HepG2 (cell line): ENCODE data around the gene NUTF2. TPM values are rescaled to one million over a fixed set of nuclear protein-coding genes. Genes with fewer than 3 reads are reported as not detected.

ENCODE experiments used
- AHR ChIP-seq: IDR thresholded peaks from 2 replicates; pipeline ENCODE4 v1.6.1; 2018; ENCODE audit warnings: missing genetic modification reagents, missing compliant biosample characterization
- CTCF ChIP-seq: sonication (generic); formaldehyde crosslinking; IDR thresholded peaks from 2 replicates; pipeline ENCODE4 v1.5.0; 2020; ENCODE audit warnings: mild to moderate bottlenecking, missing genetic modification reagents, moderate library complexity
- FOXP4 ChIP-seq: sonication (generic); formaldehyde crosslinking; IDR thresholded peaks from 2 replicates; pipeline ENCODE4 v1.4.0; 2020; ENCODE audit warnings: missing genetic modification reagents
- GABPB1 ChIP-seq: IDR thresholded peaks from 2 replicates; pipeline ENCODE4 v1.6.1; 2016; ENCODE audit warnings: mild to moderate bottlenecking, missing genetic modification reagents, moderate library complexity, missing compliant biosample characterization
- GMEB1 ChIP-seq: sonication (generic); formaldehyde crosslinking; IDR thresholded peaks from 2 replicates; pipeline ENCODE4 v1.5.1; 2020; ENCODE audit warnings: missing genetic modification reagents, mild to moderate bottlenecking, borderline replicate concordance
- KMT2A ChIP-seq: sonication (generic); formaldehyde crosslinking; IDR thresholded peaks from 2 replicates; pipeline ENCODE4 v1.4.0; 2020; ENCODE audit warnings: missing genetic modification reagents
- MIER3 ChIP-seq: IDR thresholded peaks from 2 replicates; pipeline ENCODE4 v1.6.1; 2016; ENCODE audit warnings: missing compliant biosample characterization, borderline replicate concordance
- NR3C1 ChIP-seq: sonication (generic); formaldehyde crosslinking; IDR thresholded peaks from 2 replicates; pipeline ENCODE4 v1.4.0; 2020; ENCODE audit warnings: missing genetic modification reagents
- POGK ChIP-seq: sonication (generic); formaldehyde crosslinking; conservative IDR thresholded peaks from 2 replicates; pipeline ENCODE4 v1.8.0; 2022; ENCODE audit warnings: mild to moderate bottlenecking, moderate library complexity, missing genetic modification reagents
- THAP11 ChIP-seq: IDR thresholded peaks from 2 replicates; pipeline ENCODE4 v1.6.1; 2016; ENCODE audit warnings: missing biosample characterization, missing genetic modification reagents
- ZBTB20 ChIP-seq: sonication (generic); formaldehyde crosslinking; IDR thresholded peaks from 2 replicates; pipeline ENCODE4 v1.8.1; 2023; ENCODE audit warnings: missing genetic modification reagents, low read depth, mild to moderate bottlenecking, borderline replicate concordance
- ZFP36L1 ChIP-seq: sonication (generic); formaldehyde crosslinking; IDR thresholded peaks from 2 replicates; pipeline ENCODE4 v1.8.0; 2022; ENCODE audit warnings: mild to moderate bottlenecking, missing genetic modification reagents, moderate library complexity
- ZKSCAN5 ChIP-seq: sonication (generic); formaldehyde crosslinking; IDR thresholded peaks from 2 replicates; pipeline ENCODE4 v1.5.1; 2020; ENCODE audit warnings: mild to moderate bottlenecking, missing genetic modification reagents
- ZNF224 ChIP-seq: sonication (generic); formaldehyde crosslinking; IDR thresholded peaks from 2 replicates; pipeline ENCODE4 v1.5.0; 2020; ENCODE audit warnings: mild to moderate bottlenecking, missing genetic modification reagents
- ZNF292 ChIP-seq: sonication (generic); formaldehyde crosslinking; IDR thresholded peaks from 2 replicates; pipeline ENCODE4 v1.8.1; 2022; ENCODE audit warnings: mild to moderate bottlenecking, low read depth, missing genetic modification reagents, borderline replicate concordance
- ZNF564 ChIP-seq: sonication (generic); formaldehyde crosslinking; IDR thresholded peaks from 2 replicates; pipeline ENCODE4 v1.8.1; 2023; ENCODE audit warnings: mild to moderate bottlenecking, missing genetic modification reagents
- ZNF7 ChIP-seq: IDR thresholded peaks from 2 replicates; pipeline ENCODE4 v1.6.1; 2016; ENCODE audit warnings: missing biosample characterization, missing genetic modification reagents
- ZNF773 ChIP-seq: sonication (generic); formaldehyde crosslinking; IDR thresholded peaks from 2 replicates; pipeline ENCODE4 v1.4.0; 2020; ENCODE audit warnings: missing genetic modification reagents, borderline replicate concordance
- polyA plus RNA-seq, 8 experiments: library from polyadenylated mRNA; depleted of rRNA in 3 of 8; stranded (reverse) in 7 of 8; unstranded in 1 of 8; fragments of >200 nt; fragmentation: Illumina TruSeq in 4 of 8; extraction: Trizol in 4 of 8; gene quantifications; 2 replicates each; pipeline versions ENCODE4 v1.2.1 to v1.2.3, GENCODE V29; 2011 to 2016; ENCODE audit warnings: low read depth in 4 of 8, missing spikeins in 1 of 8, mixed read lengths in 1 of 8; ENCODE audit not compliant: insufficient read depth in 1 of 8
- total RNA-seq, 5 experiments: library from RNA; depleted of rRNA; stranded (reverse); fragments of >200 nt; fragmentation: Illumina TruSeq; extraction: Trizol; gene quantifications; 2 replicates each; pipeline ENCODE4 v1.2.3, GENCODE V29; 2016; ENCODE audit warnings: low read depth in 1 of 5

The NUTF2 gene
- total and polyA plus RNA-seq, 2 of the 13 experiments (the other 11 are each of a cell fraction or from before 2014, with no cell fraction given): 168 to 214 TPM

GRCh38 chr16:67842509-67843342 is 4.0 kb upstream of the NUTF2 start (continued):
- TF ChIP-seq ZNF224 (CRISPR knock-in tag) (0 out of 2 replicates have a peak, but pooled peaks have one; percentile 33), NR3C1 (CRISPR knock-in tag) (no peak), POGK (peak; percentile 86), ZNF7 (CRISPR knock-in tag) (0 out of 2 replicates have a peak, but pooled peaks have one; percentile 11), AHR (no peak), ZNF564 (CRISPR knock-in tag) (peak; percentile 68; the same call in 1 of the 2 replicates), THAP11 (peak; percentile 61; the same call in 1 of the 2 replicates), ZKSCAN5 (no peak), ZFP36L1 (CRISPR knock-in tag) (no peak), GABPB1 (CRISPR knock-in tag) (peak; percentile 61), MIER3 (0 out of 2 replicates have a peak, but pooled peaks have one; percentile 17), KMT2A (CRISPR knock-in tag) (peak; percentile 65), ZNF292 (CRISPR knock-in tag) (peak; percentile 96), GMEB1 (CRISPR knock-in tag) (peak; percentile 7; the same call in 1 of the 2 replicates), ZNF773 (CRISPR knock-in tag) (peak; percentile 77; the same call in 1 of the 2 replicates), ZBTB20 (CRISPR knock-in tag) (no peak), CTCF (CRISPR knock-in tag) (peak; percentile 59), FOXP4 (CRISPR knock-in tag) (no peak; the same call in 1 of the 2 replicates)
